HUDEP-2 (cell line): ENCODE results near the gene ALK.

ENCODE experiments used
- DNase-seq, 76 experiments: peaks; one replicate each; lab custom pipeline; 2025; ENCODE audit not compliant: unreplicated experiment in 76 of 76; lab: John Stamatoyannopoulos, UW

Gene ALK

DNA sequence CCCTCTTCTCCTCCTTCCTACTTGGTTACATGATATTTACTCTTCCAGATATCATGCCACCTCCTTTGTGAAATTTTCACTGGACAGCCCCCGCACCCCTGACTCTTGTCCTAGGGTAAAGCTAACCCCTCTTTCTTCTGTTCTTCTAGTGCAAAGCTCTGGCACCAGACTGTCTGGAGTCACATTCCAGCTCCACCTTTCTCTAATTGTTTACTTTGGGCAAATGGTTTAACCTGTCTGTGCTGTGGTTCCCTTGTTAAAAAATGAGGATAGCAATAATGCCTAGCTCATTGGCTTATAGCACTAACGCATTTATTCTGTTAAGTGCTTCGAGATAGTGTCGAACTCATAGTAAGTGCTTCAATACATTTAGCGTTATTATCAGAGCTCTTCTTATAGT, 306.2 kb downstream of the ALK start:
- no peak for DNase-seq

DNA sequence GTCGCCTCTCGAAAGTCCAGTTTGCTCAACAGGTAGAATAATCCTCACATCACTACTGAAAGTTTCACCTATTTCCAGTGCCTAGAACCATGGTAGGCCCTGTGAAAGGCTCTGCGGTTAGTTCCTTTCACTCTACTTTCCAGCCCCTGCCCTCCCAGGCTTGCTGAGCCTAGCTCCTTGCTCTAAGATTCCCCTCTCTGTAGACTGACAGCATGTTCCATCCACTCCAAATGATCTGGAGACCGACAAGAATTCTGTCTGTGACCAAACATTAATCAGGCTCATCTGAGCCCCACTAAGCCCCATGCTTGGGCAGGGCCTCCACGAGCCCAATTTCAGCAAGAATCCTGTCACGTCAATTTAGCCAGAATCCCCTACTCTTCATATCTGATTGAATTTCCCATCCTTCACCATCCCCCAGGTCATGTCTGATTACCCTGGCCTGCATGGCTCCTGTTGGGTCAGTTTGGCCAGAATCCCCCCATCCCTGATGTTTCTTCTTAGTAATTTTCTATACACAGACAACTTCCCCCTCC, 307.0 kb downstream of the ALK start:
- no peak for DNase-seq

DNA sequence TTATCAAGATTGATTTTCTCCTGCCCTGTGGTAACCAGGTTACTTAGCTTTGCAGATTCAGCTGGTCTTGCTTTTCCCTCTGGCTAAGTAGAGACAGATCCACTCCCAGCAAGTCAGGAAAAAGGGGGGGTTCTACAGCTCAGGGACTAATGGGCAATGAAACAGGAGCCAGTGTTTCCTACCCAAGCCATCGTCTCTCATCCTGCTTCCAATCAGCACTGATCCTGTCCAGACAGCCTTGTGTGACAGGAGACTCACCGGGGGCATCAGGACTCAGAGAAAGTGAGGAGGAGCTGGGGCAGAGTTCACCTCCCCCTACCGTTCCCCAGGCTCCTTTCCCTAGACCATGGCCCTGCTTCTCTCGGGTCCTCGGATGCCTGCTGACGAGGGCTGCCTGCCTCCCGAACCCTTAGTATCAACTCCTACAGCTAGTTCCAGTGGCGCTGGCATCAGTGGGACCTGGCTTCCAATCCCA, 307.6 kb downstream of the ALK start:
- no peak for DNase-seq

DNA sequence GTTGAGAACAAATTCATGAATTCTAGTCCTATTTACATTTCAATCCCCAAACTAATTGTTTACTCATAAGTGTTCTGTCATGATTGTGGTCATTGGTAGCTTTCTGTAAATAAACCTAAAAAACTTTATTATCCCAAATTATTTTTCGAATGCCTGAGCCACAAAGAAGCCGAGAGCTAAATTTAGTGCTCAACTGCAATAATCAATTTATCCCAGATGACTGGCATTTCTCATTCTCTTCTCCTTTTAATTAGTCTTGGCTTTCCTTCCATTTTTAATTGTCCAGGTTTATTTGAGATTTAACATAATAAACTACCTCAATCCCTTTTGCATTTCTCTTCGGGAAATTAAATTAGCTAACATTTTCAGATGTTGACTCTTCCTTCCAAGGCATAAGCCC, 308.3 kb downstream of the ALK start:
- DNase-seq: no peak

DNA sequence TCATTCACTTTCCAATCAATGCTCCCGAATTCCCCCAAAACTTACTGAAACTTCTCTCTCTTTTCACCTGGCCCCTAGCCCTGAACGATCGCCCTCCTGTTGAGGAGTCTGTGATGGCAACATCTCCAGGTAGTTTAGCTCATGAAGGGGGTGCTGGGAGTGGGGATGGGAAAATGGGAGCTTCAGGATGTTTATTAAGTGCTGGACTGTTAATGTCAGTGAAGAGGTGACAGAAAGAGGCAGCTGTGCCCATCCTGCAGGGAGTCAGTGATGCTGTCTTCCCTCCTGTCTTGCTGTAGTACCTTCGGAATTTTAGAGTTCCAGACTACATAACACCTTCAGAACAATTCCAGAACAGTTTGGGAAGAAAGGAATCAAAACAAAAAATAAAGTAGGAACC, 308.8 kb downstream of the ALK start:
- DNase-seq: no peak

DNA sequence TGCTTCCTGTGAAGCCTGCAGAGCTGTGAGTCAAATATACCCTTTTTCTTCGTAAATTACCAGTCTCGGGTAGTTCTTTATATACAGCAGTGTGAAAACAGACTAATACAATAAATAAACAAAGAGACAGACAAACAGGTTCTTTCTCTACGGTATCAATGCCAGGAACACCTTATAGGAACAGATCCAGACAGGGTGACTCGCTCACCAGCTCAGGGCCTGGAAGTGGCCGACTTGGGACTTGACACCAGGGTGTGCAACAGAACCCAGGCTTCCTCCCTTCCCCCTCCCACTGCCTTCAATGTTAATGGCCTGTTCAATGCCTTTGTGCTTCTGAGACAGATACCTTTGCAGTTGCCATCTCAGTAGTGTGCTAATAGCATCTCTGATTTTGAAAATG, 309.5 kb downstream of the ALK start:
- DNase-seq: no peak

DNA sequence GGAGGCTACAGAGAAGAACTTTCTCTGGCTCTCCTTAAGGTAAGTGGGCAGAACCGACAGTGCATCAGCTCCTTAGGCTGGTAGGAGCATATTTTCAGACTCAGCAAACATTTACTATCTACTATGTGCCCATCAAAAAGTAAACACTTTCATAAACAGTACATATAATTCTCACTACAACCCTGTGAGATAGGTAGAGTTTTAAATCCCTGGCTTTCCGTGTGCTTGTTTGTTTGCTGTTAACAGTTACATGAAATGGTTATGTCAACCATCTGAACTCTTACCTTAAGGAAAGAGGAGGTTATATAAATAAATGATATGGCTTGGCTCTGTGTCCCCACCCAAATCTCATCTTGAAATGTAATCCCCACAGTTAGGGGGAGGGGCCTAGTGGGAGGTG, 310.1 kb downstream of the ALK start:
- no peak for DNase-seq

DNA sequence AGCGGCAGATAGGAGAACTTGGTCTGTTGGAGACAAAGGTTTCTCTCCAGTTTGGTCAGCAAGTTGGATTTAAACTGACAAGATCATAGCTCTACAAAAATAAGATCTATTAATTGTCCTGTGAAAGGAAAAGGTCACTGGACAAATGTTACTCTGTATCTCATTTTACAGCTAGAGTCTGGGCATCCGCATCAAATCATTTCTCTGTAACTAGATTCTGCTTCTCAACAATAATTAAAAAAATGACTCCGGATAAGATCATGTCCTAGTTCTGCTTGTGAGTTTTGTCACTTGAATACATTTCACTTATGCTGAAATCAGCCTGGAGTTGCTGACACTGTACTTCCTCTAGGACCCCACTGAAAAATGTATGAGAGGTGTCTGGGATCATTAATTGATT, 310.8 kb downstream of the ALK start:
- no peak for DNase-seq

DNA sequence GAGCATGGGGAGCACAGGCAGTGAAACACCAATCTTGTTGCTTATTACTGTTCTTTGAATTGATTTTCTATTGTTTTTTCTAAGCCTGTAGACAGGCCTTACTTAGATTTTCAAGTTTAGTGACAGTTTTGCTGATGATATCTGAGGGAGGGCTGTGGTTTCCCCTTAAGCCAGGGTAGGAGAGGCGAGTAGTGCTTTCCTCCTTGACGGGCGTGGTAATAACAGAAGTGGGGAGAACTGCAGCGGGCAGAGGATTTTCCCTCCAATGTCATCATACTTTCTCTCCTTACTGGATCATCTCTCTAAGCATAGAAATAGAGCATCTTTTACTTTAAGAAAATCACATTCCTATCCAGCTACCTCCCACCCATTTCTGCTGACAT, 314.4 kb downstream of the ALK start:
- DNase-seq: no peak

DNA sequence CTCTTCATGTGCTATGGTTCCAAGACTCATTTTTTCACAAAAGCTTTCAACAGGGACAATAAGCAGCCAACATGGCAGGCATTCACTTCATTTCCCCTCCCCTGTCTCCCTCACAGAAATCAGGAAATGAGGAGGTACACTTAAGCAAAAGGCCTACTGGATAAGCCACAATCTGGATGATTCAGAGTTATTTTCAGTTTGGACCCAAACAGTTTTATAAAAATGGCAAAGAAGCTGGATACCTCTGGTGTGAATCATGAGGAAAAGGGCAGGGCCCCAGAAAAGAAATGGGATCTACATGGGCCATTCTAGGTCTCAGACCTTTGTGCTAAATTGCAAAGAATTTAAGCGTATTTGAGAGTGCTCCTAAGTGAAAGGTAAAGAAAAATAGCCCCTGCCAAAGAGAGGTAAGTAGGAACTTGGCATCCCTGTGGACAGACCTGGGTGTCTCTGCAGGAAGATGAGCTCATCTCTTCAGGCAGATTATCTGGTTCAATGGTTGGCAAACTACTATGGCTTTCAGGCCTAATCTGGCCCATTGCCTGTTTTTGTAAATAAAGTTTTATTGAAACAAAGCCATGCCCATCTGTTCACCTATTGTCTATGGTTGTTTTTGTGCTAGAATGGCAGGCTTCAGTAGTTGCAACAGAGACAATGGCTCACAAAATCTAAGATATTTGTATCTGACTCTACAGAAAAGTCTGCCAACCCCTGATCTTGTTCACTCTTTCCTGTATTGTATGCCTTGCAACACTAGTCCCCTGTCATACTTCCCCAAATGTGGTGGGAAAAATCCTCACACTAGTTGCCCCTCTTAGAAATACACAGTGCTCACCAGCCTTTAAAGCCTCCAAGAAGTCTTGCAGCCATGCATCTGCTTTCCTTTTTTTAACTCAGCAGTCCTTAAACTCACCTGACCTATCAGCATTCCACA, 315.0 kb downstream of the ALK start:
- DNase-seq: no peak

DNA sequence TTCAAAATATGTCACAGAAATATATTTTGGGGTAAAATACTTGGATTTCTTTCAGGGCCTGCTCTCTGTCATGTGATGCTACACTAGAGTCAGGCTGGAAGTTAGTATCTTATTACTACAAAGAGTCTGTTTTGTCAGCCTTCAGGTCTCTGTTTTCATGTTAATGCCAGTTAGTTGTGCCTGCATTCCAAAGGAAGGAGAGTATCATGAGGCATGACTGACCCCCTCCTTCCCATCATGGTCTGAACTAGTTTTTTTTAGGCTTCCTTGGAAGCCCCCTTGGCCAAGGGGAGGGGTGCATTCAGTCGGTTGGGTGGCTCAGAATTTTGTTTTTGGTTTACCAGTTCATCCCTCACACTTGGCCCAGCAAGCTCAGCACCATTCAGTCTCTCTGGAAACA, 318.0 kb downstream of the ALK start:
- DNase-seq: no peak

DNA sequence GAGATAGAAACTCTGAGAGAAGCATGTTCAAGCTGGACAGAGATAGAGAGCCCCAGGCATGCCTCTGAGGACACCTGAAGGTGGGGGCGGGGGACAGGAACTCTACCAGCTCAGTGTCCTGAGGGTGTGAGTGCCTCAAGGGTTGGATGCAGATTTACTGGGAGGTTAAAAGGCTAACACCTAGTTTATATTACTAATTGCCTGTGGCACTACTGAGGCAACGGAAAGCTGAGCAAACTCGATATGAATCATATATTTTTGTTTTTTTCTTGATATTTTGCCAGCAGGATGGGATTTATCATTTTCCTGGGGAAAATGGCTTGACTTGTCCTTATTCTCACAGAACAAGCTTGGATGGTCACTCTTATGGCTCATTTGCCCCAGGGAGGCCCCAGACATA, 319.5 kb downstream of the ALK start:
- no peak for DNase-seq

DNA sequence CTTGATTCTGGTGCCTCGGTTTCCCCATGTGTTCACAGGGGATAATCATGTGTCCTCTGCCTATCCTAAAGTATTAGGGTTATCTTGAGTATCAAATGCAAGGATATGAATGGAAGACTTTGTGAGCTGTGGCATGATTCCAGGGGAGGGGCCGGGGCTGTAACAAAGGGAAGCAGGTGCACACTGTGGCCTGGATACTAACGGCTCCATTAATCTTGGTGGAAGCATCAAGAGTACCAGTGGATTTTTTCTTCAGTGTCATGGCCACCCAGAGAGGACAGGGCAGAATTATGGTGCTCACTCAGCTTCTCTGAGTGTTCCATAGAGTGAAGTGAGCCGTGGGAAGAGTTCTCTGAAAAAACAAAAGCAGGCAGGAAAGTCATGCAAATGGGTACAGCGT, 320.1 kb downstream of the ALK start:
- DNase-seq: no peak

DNA sequence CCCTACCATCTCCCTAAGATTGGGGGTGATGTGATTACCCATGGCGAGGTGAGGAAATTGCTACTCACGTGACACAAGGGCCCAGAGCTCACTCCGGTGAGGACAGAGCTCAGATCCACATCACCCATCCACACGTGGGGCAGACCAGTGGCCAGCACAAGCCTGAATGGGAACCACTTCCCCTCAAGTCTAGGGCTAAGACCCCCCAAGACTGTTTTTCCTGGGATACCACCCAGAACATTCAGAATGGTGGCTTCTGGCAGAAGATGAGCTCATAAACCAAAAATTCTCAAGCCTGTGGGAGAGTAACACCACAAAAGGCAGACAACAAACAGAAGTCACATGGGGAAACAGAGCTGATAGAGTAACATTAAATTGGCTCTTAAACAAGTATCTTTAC, 321.4 kb downstream of the ALK start:
- no peak for DNase-seq

DNA sequence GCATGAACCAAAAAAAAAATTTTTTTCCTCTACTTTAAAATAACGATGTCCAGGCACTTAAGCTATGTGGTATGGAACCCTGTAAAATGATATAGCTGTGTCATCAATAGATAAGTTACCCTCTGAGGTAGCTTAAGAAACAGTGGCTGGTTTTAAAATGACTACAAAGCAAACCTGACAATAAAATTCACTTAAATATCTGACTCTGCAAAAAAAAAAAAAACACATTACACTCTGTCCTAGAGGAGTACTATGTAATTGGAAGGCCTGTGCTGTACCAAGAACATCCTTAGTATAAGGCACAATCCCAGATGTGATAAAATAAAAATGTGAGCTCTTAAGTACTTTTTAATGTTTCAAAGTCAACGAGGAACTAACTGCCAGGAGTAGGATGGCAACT, 322.4 kb downstream of the ALK start:
- no peak for DNase-seq

DNA sequence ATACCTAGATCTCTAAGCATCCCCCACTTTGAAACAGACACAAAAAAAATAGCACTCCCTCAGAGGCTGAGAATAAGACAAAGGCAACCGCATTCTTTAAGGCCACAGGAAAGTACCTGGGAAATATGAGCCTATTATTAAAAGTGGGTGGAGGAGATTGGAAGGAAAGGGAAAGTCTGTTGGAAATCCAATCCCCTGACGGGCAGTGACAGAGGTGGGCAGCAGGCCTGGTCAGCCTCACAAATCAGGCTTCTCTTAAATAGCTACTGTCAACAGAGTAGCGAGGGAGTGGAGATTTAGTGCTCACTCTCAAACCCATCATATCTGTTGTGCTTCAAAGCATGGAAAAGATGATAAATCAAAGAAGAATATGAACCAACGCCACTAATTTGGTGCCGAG, 324.4 kb downstream of the ALK start:
- no peak for DNase-seq

DNA sequence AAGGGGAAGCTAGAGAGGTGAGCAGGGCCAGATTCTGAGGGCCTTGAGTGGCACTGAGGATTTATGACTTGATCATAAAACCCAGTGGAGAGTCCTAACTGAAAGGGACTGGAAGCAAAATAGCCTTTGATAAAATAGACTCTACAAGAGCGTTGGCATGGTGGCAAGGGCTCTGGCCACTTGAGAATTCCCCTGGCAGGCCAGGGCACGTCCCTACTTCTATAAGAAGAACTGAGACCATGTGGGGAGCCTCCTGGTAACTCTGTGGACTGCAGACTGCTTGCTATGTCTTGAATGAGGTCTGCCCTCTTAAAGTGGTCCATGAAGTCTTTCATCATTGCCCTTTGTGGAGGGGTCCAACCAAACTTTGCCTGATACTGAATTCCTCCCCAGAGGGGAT, 324.8 kb downstream of the ALK start:
- no peak for DNase-seq

DNA sequence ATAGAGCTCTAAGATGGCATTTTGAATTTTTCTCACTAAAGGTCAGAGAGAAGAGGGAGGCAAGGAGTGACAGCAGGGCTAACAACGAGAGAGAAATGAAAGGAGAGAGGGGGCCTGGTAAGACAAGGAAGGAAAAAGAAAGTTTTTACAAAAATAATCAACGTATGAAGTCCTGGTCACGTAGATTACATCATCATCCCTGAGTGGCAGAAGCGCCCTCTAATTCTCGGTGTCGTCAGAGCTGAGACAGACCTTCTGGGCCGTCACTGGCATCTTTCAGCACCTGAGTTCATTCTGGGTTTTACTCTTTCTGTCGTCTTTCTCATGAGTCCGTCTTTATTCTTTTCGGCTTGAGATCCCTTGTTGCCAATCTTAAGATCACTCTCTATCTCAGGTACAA, 329.8 kb downstream of the ALK start:
- no peak for DNase-seq

DNA sequence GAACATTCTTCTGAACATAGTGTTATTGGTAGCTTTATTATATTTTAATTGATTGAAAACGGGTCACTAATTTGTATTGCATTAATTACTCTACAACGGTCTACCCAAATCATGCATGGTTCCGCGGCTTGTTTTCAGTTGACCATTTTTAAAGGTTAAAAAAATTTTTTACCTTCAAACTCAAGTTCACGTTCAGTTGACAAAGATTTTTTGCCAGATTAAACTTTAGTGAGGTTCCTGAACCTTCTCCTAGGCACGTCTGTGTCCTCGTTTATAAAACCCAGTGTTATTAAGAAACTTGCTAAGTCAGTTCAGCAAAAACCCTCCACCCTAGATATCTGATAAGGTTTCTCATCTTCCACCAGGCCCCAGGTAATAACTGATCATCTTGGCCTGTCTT, 331.2 kb downstream of the ALK start:
- no peak for DNase-seq

DNA sequence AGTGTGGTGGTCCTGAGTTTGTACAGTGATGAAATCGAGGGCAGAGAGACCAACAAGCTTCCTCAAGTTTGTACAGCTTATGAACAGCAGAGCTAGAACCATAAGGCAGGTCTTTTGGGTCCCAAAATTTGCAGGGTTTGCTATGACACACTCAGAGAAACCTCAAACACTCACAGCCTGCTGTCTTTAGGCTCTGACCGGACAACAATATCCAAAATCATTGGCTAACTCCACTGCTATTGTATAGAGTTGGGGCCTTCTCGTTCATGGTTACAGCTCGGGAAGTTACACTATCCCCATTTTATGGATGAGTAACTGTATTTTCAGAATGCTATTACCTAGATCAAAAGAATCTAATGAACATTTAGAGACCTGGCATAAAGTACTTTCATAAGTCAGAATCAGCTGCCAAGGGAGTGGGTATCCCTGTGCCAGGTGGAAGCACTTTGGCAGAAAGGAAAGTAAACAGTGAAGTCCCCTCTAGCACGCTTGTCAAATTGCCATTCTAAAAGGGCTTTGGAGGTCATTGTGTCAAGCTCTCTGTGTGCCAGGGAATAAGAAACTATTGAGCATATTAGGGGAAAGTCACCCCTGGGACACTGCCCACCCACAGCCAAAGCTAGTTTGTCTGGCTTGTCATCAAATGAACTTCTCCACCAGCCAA, 331.8 kb downstream of the ALK start:
- DNase-seq: no peak

DNA sequence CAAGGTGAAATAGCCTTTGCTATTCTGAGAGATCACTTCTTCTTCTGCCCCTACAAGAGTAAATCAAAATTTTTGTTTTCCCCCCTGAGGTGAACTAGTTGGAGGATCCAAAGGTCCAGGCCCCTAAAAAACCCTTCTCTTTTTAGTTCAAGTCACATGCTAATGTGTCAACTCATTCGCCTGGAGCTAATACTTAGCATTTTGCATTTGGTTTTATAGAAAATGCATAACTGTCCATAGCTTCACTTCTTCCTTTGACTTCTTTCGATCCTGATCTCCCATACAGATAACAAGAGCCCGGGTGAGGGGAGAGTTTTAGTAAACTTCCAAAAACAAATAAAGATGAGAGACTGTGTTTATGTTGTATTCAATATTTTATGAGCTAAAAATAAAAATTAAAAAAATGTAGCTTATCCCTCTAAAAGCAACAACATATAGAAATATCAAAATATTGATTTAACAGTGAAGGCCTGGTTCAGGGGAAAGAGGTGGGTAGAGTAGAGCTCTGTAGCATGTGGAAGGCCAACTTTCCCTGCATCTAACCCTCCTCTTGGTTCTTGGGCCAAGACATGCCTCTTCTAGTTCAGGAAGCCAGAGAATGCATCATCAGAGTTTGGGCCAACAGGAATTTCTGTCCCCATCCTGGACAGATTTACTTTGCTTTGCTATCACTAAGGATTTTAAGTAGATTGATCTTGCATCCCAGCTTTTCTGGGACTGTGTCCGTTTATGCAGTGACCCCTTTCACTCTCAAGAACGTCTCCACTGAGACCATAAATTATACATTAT, 333.8 kb downstream of the ALK start:
- DNase-seq: no peak
